ENCODE measurements around the gene SPAG16.

Gene SPAG16

DNA sequence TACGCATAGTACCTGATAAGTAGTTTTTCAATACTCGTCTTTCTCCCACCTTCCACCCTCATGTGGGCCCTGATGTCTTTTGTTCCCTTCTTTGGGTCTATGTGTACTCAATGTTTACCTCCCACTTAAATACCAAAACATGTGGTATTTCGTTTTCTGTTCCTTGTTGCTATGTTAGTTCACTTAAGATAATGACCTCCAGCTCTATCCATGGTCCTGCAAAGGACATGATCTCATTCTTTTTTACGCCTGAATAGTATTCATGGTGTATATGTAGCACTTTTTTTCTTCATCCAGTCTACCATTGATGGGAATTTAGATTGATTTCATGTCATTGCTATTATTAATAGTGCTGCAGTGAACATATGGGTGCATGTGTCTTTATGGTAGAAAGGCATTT, 816.2 kb downstream of the SPAG16 start:
- no peak for DNase-seq

DNA sequence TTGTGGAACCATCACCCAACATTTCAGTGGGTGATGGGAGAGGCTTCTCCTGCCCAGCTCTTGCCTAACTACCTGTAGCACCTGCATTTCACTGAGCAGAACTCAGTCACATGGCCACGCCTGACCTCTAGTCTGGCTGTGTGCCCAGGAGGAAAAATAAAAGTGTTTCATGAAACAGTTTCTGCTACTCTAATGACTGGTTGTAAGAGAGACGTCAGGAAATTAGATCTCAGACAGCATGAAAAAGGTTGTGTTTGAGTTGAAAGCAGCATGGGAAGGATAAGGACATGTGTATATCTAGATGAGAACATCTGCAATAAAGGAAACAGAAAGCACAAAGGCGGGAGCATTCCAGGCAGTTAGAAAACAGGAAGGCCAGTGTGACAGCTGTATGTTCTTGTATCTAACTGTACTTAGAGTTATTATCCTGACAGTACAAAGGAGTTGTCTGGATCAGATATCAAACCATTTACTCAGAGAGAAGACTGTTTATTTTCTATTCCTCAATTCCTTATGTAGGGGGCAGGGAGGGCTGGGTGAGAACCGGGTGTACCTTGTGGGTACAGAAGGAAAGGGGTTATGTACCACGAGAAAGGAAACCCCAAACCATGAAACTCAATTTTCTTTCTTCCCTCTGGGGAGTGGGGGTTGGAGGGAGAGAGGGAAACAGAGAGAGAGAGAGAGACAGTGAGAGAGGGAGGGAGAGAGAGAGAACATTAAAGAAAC, 819.2 kb downstream of the SPAG16 start:
- no peak for DNase-seq

GRCh38 chr2:214104219-214104618, 820.0 kb downstream of the SPAG16 start:
- no peak for DNase-seq

GRCh38 chr2:214104967-214105366, 820.7 kb downstream of the SPAG16 start:
- DNase-seq = no peak

- DNase-seq = no peak
Measured at GRCh38 chr2:214107726-214108125, 823.5 kb downstream of the SPAG16 start.

DNA sequence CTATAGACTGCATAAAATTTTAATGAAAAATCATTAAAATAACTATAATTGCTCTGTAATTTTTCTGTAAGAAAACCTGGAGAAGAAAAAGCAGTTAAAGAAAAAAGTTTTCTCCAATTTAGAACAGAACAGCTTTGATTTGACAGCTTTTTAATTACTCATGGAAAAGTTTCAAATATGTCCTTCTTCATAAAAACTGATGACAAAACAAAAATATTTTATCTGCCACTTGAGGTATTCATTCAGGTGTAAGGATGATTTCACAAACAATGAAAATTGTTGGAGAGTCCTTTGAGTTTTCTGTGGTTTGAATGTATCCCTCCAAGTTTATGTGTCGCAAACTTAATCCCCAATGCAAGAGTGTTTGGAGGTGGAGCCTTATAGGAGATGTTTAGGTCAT, 824.3 kb downstream of the SPAG16 start:
- no peak for DNase-seq

DNA sequence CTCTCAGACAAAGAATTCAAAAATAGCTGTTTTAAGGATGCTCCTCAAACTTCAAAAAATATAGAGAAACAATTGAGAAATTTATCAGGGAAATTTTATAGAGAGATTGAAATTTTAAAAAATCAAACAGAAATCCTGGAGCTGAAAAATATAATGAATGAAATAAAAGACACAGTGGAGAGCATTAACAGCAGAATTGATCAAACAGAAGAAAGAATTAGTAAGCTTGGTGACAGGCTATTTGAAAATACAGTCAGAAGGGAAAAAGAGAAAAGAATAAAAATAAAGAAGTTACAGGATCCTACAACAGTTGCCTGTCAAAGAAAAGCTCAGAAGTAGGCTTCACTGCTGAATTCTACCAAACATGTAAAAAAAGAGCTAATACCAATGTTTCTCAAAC, 832.8 kb downstream of the SPAG16 start:
- DNase-seq = no peak

- no peak for DNase-seq
Measured at GRCh38 chr2:214126135-214126534, 841.9 kb downstream of the SPAG16 start.

- no peak for DNase-seq
Measured at GRCh38 chr2:214127170-214127569, 842.9 kb downstream of the SPAG16 start.

- no peak for DNase-seq
Measured at GRCh38 chr2:214127571-214127970, 843.3 kb downstream of the SPAG16 start.

GRCh38 chr2:214128040-214128439, 843.8 kb downstream of the SPAG16 start:
- no peak for DNase-seq

DNA sequence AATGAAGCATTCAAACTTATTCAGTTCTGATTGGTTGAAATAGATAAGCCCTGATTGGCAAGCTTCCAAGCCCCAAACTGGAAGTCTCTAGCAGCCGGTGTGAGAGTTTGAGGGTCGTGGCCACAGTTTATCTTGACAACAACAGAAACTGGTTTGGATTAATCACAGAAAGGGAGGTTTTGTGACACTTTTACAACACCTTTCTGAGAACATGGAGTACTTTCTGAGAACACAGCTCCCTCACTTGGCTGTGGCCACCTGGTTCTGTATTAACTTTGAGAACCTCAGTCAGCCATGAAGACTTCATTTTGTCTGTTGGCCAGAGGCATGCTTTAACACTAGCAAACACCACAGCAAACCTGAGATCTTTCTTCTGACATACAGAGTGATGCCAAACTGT, 845.9 kb downstream of the SPAG16 start:
- DNase-seq = no peak

GRCh38 chr2:214135966-214136365, 851.7 kb downstream of the SPAG16 start:
- no peak for DNase-seq

GRCh38 chr2:214138779-214139178, 854.5 kb downstream of the SPAG16 start:
- DNase-seq = no peak

DNA sequence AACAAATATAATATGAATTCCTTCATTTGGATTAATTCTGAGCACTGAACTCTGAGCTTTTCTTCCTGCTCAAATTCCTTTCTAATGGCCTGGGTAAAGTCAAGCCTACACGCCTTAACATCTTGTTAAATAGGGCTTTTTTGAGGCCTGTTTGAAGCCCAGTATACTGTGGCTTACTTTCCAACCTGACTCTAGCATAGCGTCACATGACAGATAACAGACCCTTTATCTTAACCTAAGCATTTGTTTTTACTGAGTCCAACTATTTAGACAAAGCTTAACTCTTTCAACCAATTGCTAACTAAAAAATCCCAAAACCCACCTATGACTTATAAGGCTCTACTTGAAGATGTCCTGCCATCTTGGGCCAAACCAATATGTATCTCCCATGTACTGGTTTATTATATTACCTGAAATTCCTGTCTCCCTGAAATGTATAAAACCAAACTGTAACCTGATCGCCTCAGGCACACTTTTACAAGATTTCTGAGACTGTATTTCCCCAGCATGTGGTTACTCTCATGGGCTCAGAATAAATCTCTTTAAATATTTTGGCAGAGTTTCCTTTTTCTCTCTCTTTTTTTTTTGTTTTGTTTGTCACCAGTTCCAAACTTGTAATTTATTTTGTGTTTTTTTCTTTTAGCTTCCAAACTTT, 855.5 kb downstream of the SPAG16 start:
- no peak for DNase-seq

GRCh38 chr2:214156971-214157370, 872.7 kb downstream of the SPAG16 start:
- no peak for DNase-seq

GRCh38 chr2:214158851-214159250, 874.6 kb downstream of the SPAG16 start:
- DNase-seq = no peak

DNA sequence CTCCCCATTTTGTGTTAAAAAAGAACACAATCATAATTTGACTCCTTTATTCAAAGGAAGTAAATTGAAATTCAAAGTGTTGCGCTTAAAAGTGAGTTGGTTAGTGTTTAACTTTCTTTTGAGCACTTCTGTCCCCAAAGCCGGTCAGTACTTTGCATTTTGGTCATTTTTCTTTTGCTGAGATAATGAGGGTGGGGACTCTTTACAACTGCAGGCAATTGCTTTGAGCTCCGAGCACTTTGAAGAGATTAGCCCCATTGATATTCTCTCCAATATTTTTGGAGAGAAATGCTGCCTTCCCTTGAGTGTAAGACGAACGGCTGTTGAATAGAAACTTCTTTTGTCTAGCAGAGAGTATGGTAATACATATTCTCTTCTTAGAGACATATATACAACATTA, 885.0 kb downstream of the SPAG16 start:
- no peak for DNase-seq

GRCh38 chr2:214169736-214170135, 885.5 kb downstream of the SPAG16 start:
- no peak for DNase-seq

- DNase-seq = no peak
Measured at GRCh38 chr2:214174563-214174962, 890.3 kb downstream of the SPAG16 start.

DNA sequence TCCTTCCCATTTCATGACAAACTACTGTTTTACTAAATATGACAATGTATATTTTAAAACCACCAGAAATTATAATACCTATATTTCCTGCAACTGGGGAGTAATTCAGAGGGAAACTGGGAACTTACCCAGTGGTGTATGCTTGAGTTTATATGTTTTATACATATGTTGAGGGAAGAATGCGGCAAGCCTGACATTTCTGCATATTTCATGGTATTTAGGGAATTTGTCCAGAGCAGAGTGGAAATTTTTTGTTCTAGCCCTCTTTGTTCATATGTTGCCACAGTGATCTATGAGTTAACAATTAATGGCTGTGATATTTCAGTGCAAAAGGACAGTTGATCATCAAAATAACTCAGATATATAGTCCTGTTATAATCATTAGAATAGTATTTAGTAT, 895.8 kb downstream of the SPAG16 start:
- DNase-seq = no peak

GRCh38 chr2:214180686-214181085, 896.4 kb downstream of the SPAG16 start:
- DNase-seq = no peak

DNA sequence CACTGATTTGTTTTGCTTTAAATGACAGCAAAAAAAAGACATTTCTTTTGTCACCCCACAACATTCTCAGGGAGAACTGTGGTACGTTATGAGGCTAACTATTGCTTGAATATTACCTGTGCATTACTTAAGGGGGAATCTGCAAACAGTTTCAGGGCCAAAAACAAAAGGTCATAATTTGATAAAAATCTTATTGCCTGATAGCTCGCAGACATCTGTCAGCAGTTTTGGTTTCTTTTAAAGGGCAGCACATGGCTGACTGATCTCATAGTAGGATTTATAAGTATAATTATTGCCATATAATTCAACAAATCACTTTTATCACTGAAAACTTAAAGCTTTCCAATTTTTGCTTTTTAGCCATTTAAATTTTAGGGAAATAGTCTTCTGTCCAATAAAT, 900.2 kb downstream of the SPAG16 start:
- DNase-seq = no peak

DNA sequence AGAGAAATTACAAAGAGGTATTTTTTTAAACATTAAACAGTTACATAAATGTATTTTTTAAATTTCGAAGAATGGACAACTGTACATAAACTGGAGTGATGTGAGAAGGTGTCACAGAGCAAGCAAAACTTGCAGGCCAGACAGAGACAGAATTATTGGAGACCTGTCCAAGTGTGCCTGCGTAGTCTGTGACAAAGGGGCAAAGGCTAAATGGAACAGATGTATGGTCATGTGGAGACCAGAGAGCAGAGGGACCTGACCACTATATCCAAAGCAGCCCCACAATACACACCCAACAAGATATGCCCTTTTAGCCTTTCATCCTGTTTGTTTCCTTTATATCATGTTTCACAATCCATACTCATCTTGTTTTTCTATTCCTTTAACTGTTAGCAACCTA, 901.3 kb downstream of the SPAG16 start:
- DNase-seq = no peak

GRCh38 chr2:214192711-214193110, 908.4 kb downstream of the SPAG16 start:
- DNase-seq = no peak

Data from T1000 (cell line).